ENCODE data around the gene ANXA2. TPM values are rescaled to one million over a fixed set of nuclear protein-coding genes. Genes with fewer than 3 reads are reported as not detected.

The ANXA2 gene
- total RNA-seq, 2 donors from 2014 or later = 265 to 341 TPM

- WGBS, 2 donors = 92 to 98% methylated on average over 3 of the region's 3 CpGs
- Histone ChIP-seq H3K9me3 (no peaks in the 10 kb centered on the region), H3K4me1 (no peaks in the 10 kb centered on the region), H3K27me3 (no peaks in the 10 kb centered on the region), H3K27ac (no peak overlapping the region), H3K4me3 (no peak overlapping the region), H3K36me3 (replicated peaks in 1 of 2; ENCODE audit: insufficient read depth in 1 of 2, low read depth in 2 of 2) (peaks cover 19 to 25% of the 10 kb centered on the region in 2 donors)
- ATAC-seq (no peak), DNase-seq (no peak)
- no peak for TF ChIP-seq POLR2A (IDR thresholded peaks at IDR 0.05)
- no peak for TF ChIP-seq CTCF (IDR thresholded peaks at IDR 0.05)
- intact Hi-C loops (cut with DNase I) = no loop called here
These were observed 51.1 kb downstream of the ANXA2 start for GRCh38 chr15:60346653-60347052.

GRCh38 chr15:60346077-60346476 is 51.7 kb downstream of the ANXA2 start:
- Histone ChIP-seq H3K36me3 (replicated peaks in 1 of 2; ENCODE audit: insufficient read depth in 1 of 2, low read depth in 2 of 2) (peaks cover 16 to 19% of the 10 kb centered on the region in 2 donors), H3K4me1 (no peaks in the 10 kb centered on the region), H3K4me3 (no peak overlapping the region), H3K27me3 (no peaks in the 10 kb centered on the region), H3K9me3 (no peaks in the 10 kb centered on the region), H3K27ac (no peak overlapping the region)
- DNase-seq (no peak), ATAC-seq (no peak)
- WGBS, 2 donors = 86 to 96% methylated on average over 3 of the region's 3 CpGs
- intact Hi-C loops (cut with DNase I) = no loop called here
- no peak for TF ChIP-seq CTCF (IDR thresholded peaks at IDR 0.05)
- no peak for TF ChIP-seq POLR2A (IDR thresholded peaks at IDR 0.05)

- no peak for DNase-seq
These were observed 52.2 kb downstream of the ANXA2 start for GRCh38 chr15:60345598-60345997.

GRCh38 chr15:60344987-60345386 is 52.8 kb downstream of the ANXA2 start:
- Histone ChIP-seq H3K4me3 (no peak overlapping the region), H3K36me3 (replicated peaks in 1 of 2; ENCODE audit: insufficient read depth in 1 of 2, low read depth in 2 of 2) (peaks cover 11 to 14% of the 10 kb centered on the region in 2 donors), H3K27ac (no peak overlapping the region), H3K9me3 (no peaks in the 10 kb centered on the region), H3K4me1 (no peaks in the 10 kb centered on the region), H3K27me3 (no peaks in the 10 kb centered on the region)
- intact Hi-C loops (cut with DNase I) = no loop called here
- WGBS, 2 donors = 95 to 97% methylated on average over 2 of the region's 2 CpGs
- no peak for TF ChIP-seq CTCF (IDR thresholded peaks at IDR 0.05)
- no peak for TF ChIP-seq POLR2A (IDR thresholded peaks at IDR 0.05)
- DNase-seq = no peak
- ATAC-seq = no peak

More at GRCh38 chr15:60345598-60345997, 52.2 kb downstream of the ANXA2 start:
- no peak for ATAC-seq
- no peaks in the 10 kb centered on the region for H3K9me3 ChIP-seq
- TF ChIP-seq CTCF (IDR thresholded peaks at IDR 0.05) (no peak), POLR2A (IDR thresholded peaks at IDR 0.05) (no peak)
- intact Hi-C loops (cut with DNase I) = no loop called here
- no peaks in the 10 kb centered on the region for H3K4me1 ChIP-seq
- H3K27me3 ChIP-seq = no peaks in the 10 kb centered on the region
- WGBS, 2 donors = 87 to 93% methylated on average over 3 of the region's 3 CpGs
- H3K27ac ChIP-seq = no peak overlapping the region
- peaks cover 11 to 14% of the 10 kb centered on the region in 2 donors for H3K36me3 ChIP-seq (replicated peaks in 1 of 2; ENCODE audit: insufficient read depth in 1 of 2, low read depth in 2 of 2)
- H3K4me3 ChIP-seq = no peak overlapping the region

GRCh38 chr15:60344461-60344860 is 53.3 kb downstream of the ANXA2 start:
- intact Hi-C loops (cut with DNase I) = no loop called here
- WGBS, 2 donors = 85 to 86% methylated on average over 8 of the region's 8 CpGs
- ATAC-seq = no peak
- H3K4me1 ChIP-seq = no peaks in the 10 kb centered on the region
- H3K27me3 ChIP-seq = no peaks in the 10 kb centered on the region
- H3K36me3 ChIP-seq (replicated peaks in 1 of 2; ENCODE audit: insufficient read depth in 1 of 2, low read depth in 2 of 2) = peaks cover 11 to 14% of the 10 kb centered on the region in 2 donors
- no peak overlapping the region for H3K4me3 ChIP-seq
- no peaks in the 10 kb centered on the region for H3K9me3 ChIP-seq
- no peak for TF ChIP-seq POLR2A (IDR thresholded peaks at IDR 0.05)
- TF ChIP-seq CTCF (IDR thresholded peaks at IDR 0.05) = no peak
- DNase-seq = no peak
- H3K27ac ChIP-seq = no peak overlapping the region
